Measurements from ENCODE around the gene CX3CR1.

DNA sequence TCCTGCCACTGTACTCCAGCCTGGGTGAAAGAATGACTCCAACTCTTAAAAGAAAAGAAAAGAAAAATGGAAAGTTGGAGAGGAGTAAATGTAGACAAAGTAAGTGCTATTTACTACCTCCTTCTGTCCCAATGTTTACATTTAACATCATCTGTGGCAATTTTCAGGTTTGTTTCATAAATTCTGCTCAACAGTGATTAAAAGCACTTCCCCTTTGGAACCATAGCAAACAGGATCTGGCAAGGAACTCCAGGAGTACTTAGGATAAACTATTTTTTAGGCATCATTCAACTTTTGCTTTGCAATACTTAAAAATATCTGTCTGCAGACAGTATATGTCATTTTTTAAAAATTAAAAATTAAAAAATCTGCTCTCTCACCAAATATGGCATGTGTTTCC, 5.5 kb upstream of the CX3CR1 start:
- TF ChIP-seq POLR2A (IDR thresholded peaks at IDR 0.05; ENCODE audit: low read depth, low read length) (no peak), POLR2AphosphoS2 (IDR thresholded peaks at IDR 0.05; ENCODE audit: low read depth, low read length) (no peak), REST (IDR thresholded peaks at IDR 0.05; ENCODE audit: low read depth, low read length) (no peak), FOXM1 (IDR thresholded peaks at IDR 0.05; ENCODE audit: low read depth, low read length) (no peak), RCOR1 (conservative IDR thresholded peaks at IDR 0.05; ENCODE audit: low read depth, low read length) (no peak), RFX5 (IDR thresholded peaks at IDR 0.05; ENCODE audit: low read depth, low read length) (no peak)
- TF ChIP-seq, protein P1, sequence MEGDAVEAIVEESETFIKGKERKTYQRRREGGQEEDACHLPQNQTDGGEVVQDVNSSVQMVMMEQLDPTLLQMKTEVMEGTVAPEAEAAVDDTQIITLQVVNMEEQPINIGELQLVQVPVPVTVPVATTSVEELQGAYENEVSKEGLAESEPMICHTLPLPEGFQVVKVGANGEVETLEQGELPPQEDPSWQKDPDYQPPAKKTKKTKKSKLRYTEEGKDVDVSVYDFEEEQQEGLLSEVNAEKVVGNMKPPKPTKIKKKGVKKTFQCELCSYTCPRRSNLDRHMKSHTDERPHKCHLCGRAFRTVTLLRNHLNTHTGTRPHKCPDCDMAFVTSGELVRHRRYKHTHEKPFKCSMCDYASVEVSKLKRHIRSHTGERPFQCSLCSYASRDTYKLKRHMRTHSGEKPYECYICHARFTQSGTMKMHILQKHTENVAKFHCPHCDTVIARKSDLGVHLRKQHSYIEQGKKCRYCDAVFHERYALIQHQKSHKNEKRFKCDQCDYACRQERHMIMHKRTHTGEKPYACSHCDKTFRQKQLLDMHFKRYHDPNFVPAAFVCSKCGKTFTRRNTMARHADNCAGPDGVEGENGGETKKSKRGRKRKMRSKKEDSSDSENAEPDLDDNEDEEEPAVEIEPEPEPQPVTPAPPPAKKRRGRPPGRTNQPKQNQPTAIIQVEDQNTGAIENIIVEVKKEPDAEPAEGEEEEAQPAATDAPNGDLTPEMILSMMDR (IDR thresholded peaks at IDR 0.05 in 2 of 3, conservative IDR thresholded peaks at IDR 0.05 in 1 of 3; ENCODE audit: control insufficient read depth in 2 of 3, extremely low read depth in 1 of 3, insufficient read depth in 1 of 3, low read depth in 3 of 3, low read length in 3 of 3) = no peak
- TF ChIP-seq, protein P2, sequence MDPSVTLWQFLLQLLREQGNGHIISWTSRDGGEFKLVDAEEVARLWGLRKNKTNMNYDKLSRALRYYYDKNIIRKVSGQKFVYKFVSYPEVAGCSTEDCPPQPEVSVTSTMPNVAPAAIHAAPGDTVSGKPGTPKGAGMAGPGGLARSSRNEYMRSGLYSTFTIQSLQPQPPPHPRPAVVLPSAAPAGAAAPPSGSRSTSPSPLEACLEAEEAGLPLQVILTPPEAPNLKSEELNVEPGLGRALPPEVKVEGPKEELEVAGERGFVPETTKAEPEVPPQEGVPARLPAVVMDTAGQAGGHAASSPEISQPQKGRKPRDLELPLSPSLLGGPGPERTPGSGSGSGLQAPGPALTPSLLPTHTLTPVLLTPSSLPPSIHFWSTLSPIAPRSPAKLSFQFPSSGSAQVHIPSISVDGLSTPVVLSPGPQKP (IDR thresholded peaks at IDR 0.05; ENCODE audit: low read depth, low read length) = no peak
